ENCODE results near the gene PPFIA2.
"Not testable (repeated sequence)": the region's sequence is repeated elsewhere in the genome, so short reads cannot be mapped to it uniquely, and the experiment has no call there.

Gene PPFIA2

DNA sequence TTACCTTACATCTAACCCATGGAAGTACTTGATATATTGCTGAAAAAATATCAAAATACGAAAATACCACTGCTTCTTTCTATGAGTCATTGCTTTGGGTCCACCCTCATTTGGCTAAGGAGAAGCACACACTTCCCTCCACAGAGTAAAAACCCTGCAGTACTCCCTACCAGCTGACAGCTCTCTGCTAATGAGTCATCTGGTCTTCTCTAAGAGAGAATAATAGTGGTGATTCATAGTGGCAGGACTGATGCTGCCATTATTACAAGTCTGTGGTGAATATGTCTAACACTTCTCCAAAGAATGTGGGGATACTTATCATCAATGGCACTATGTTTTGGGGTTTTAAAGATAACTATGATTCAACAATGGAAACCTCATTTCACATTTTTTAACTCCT, 90.7 kb downstream of the PPFIA2 start:
- no peak for DNase-seq (ENCODE audit: low read depth in 2 of 2)

DNA sequence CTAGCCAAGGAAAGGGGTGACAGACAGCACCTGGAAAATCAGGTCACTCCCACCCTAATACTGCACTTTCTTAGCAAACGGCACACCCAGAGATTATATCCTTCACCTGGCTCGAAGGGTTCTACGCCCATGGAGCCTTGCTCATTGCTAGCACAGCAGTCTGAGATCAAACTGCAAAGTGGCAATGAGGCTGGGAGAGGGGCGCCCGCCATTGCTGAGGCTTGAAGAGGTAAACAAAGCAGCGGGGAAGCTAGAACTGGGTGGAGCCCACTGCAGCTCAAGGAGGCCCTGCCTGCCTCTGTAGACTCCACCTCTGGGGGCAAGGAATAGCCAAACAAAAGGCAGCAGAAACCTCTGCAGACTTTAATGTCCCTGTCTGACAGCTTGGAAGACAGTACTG, 99.8 kb downstream of the PPFIA2 start:
- not testable (repeated sequence) for DNase-seq (ENCODE audit: low read depth in 2 of 2)

DNA sequence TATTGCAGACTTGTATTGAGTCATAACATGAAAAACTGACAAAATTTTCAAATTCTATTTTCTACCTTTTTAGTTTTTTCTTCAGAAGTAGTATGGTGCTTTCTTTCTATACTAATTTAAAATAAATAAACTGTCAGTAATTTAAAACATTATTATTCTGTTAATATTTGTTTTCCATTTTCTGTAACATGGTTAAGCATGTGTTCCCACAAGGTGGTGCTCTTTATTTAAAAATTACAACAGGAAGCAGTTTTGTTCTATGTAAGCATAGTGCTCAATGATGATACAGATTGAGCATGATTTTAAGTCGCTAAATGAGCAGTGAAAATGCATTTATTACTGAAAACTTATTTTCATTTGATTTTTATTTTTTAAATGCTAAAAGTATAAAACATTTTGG, 114.6 kb downstream of the PPFIA2 start:
- DNase-seq (ENCODE audit: low read depth in 2 of 2): no peak

DNA sequence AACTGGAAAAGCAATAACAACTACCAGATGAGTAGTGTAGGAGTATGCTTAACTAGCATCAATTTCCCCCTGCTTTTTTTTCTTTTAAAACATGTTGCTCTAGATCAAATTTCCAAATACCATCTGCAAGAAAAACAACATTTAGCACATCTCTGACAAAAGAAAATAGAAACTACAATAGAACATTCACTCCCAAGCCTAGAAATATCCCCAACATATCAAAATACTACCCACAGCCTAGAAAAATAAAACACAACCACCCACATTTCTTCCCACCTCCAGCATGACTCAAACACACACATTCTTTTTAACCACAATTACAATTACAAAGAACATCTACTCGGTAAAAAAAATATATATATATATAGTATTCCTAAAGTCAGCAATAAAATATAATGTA, 120.0 kb downstream of the PPFIA2 start:
- DNase-seq (ENCODE audit: low read depth in 2 of 2): no peak

DNA sequence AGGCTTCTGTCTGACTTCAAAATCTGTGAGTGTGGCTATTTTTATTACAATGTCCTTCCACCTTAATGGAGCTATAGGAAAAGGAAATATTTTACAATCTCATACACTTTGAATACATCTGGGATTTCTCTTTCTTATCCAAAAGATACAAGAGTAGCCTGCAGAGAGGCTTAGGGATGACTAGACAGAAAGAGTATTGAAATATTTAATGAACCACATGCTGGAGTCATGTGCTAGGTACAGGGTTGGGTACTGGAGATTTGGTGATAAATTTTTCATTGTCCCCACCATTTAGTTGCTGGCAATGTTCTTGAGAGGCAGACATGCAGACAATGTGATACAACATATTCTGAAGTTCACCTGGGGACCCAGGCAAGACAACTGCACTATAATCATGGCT, 126.0 kb downstream of the PPFIA2 start:
- no peak for DNase-seq (ENCODE audit: low read depth in 2 of 2)

DNA sequence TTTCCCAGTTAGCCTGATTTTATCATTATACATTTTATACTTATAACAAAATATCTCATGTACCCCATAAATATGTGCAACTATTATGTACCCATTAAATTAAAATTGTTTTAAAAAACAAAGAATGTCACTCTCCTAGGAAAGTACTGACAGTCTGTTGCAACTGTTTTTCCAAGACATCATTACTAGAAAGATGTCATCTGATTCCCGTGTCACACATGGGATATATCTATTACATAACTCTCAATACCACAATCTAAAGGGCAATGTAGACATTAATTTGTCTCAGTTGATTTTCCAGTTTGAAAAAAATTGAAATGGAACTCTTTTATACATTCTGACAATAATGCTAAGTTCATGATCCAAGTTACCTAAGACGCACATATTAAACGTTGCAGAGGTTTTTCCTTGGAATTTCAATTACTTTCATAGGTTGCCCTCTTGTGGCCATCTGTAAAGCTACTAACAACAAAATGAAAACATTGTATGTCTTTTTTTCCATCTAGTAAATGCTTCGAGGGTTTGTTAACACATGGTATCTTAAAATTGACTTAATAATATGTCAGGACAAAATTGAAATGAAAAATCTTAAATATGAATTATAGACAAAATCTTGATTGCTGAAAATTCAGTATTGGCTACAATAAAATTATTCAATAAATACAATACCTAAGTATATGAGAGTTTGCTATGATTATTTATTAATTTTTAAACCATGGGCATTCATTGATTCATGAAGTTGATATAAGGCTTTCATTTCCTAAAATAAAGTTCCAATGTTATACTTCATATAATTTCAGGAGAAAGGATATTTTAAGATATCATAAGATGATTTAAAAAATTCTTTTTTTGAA, 131.6 kb downstream of the PPFIA2 start:
- DNase-seq (ENCODE audit: low read depth in 2 of 2): no peak

DNA sequence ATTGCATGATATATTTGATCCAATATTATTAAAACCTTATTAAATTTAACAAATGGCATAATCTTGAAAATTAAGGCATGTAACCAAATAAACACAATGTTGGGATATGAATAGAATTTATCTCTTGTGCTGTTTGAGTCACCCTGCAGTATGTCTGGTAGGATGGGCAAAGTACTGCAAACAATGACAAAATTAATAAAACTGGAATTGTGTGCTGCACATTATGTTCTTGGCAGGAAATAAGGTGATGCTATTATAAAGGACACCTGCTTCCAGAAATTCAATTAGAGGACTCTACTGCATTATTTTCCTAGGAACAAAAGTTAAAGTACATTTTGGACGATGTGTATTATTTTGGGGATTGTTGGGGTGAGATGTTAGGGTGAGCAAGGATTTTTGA, 132.7 kb downstream of the PPFIA2 start:
- no peak for DNase-seq (ENCODE audit: low read depth in 2 of 2)

DNA sequence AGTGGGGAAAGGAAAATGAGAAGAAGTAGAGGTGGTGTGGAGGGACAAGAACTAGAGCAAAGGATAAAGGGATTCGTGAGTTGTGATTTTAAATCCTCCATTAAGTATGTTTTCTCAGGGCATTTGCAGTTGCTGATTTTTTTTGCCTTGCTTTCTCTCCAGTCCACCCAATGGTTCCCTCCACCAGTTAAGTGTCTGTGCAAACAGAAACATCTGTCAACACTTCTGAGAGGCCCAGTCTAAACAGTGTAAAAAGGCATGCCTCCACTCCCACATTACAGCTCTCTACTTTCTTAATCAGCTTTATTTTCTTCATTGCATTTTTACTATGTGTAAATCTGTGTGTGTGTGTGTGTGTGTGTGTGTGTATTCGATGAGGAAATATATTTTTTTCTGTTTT, 141.2 kb downstream of the PPFIA2 start:
- DNase-seq (ENCODE audit: low read depth in 2 of 2): no peak

DNA sequence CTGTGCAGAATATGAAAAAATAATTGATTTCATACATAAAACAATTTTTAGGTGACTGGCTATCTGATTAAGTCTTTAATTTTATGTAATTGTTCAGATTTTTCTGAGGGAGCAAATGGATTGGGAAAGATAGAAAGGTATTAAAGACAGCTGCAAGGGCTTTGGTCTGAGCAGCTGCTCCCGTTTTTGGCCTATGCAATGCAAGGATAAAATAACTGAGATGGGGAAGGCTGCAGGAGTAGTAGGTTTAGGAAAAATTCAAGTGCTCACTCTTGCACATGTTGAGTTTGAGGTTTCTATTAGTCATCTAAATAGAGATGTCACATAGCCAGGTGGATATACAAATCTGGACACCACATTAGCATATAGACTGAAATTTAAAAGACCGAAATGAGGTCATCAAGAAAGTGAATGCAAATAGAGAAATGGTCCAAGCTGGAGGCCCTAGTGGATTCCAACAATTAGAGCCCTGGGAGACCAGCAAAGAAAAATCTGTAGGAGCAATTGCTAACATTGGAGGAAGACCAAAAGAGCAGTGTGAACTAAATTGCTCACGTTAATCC, 144.0 kb downstream of the PPFIA2 start:
- DNase-seq (ENCODE audit: low read depth in 2 of 2): no peak

DNA sequence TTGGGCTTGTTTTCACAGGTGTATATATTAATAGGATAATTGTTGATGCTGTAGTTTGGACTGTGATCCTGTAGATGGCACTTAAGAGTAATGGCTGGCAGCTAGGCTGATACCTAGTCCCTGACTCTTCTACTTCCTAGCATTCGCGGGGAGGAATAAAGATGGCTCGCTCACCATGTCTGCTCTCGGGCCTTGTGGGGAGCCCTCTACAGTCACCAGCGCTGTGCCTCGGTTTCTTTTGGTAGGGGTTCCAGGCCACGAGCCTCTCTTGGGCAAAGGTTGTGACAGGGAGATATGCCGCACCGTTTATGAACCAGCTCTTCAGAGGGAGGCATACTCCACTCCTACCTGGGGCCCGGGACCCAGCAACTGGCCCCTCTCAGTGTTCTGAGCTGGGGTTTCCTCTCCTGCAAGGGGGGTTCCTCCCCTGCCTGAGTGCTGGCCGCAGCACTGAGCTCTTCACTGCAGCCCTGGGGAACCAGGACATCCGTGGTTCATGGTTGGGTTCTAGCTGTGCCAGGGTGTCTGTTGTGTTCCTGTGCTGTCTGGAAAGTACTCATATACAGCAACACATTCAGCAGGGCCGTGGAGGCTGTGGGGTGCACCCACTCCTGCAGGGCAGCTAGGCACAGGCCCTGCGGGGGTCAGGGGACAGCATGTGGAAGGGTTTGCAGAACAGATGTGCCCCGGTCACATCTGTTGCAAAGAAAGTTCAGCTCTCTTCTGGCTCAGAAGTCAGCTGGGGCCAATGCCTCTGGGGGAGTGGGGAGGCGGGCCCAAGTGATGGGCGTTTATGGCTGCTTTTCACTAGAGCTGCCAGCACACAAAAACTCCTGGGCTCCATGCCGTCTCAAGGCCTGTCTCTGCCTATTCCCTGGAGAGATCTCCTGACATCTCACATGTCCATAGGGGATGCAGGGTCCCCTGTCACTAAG, 147.9 kb downstream of the PPFIA2 start:
- no peak for DNase-seq (ENCODE audit: low read depth in 2 of 2)

DNA sequence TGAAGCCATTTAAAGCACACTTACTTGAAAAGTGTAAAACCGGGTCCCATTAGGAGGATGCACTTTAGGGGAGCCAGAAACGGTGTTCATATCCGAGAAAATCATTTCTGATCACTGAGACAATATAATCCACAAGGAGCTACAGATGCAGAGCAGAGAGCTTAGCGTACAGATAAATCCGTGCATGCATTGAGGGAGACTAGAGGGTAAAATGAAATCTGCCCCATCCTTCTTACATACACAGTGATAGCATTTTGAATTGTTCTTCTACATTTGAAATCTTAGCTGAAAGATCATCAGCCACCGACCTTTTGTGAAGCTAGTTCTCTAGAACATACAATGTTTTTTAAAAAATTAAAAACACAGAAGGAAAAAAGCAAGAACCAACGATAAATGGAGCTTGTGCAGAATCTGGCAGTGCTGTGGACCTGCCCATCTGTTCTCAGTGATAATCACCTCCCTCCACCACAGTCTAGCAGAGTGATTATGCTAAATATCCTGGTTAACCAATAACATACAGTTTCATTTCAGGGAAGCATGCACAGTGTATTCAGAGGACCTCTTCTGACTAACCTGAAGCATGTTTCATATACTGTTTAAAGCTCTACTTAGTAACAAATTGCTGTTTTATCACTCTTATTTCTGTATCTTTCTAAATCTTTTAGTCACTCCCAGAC, 161.1 kb downstream of the PPFIA2 start:
- DNase-seq (ENCODE audit: low read depth in 2 of 2): no peak

DNA sequence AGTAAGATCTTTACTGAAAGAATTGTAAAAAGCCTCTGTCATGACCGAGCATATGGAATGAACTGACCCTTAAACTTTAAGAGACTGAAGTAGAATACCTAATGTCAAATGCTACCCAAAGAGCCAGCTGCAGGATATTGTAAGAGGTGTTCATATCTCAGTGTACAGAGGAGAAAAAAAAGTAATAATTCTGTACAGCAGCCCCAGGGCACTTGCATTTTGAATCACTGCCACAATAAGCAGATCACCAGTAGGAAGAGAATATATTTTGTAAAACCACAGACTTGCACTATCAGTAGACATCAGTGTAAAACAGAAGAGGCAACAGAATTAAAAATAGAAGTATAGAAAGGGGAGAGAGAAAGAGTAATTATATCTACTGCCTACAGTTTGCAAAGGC, 162.6 kb downstream of the PPFIA2 start:
- no peak for DNase-seq (ENCODE audit: low read depth in 2 of 2)

DNA sequence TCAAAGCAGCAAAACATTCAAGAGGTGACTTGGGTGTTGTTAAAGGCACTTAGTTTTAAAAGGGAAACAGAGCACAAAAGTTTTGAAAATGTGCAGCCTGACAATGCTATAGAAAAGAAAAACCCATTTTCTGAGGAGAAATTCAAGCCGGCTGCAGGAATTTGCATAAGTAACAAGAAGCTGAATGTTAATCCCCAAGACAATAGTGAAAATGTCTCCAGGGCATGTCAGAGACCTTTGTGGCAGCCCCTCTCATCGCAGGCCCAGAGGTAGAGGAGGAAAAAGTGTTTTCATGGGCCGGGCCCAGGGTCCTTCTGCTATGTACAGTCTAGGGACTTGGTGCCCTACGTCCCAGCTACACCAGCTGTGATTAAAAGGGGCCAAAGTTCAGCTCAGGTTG, 167.9 kb downstream of the PPFIA2 start:
- no peak for DNase-seq (ENCODE audit: low read depth in 2 of 2)

DNA sequence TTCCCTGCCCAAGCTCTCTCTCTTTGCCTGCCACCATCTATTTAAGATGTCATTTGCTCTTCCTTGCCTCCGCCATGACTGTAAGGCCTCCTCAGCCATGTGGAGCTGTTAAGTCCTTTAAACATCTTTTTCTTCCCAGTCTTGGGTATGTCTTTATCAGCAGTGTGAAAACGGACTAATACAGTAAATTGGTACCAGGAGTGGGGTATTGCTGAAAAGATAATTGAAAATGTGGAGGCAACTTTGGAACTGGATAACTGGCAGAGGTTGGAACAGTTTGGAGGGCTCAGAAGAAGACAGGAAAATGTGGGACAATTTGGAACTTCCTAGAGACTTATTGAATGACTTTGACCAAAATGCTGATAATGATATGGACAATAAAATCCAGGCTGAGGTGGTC, 168.4 kb downstream of the PPFIA2 start:
- not testable (repeated sequence) for DNase-seq (ENCODE audit: low read depth in 2 of 2)

DNA sequence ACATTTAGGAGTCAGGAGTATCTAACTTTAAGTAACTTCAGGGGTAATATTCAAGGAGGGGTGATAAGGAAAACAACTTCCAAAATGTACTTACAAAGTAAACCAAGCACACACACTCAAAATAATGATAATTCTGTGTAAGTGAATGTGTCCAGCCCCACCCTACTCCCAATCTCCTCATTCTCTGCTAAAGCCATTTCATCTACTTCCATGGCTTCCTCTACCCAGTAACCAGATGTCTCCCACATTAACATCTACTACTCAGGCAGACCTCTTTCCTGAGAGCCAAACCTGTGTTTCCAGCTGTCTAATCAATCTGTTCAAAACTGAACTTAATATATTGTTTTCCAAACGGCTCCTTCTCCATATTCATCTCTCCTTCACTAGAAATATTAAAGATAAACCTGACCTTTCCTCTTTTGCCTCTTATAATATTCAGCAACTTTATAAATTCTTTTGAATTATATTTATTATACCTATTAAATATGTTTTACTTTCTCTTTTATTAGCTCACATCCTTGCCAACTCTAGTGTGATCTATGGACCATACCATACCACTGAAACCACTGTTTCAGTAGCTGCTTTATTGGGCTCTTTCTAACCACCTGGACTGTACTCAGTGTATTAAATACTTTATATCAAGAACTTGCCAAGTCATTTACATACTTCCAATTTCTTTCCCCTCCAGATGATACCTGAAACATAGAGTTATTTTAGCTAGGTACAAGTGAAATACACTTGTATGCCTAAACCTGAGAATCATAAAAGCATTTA, 170.7 kb downstream of the PPFIA2 start:
- no peak for DNase-seq (ENCODE audit: low read depth in 2 of 2)

DNA sequence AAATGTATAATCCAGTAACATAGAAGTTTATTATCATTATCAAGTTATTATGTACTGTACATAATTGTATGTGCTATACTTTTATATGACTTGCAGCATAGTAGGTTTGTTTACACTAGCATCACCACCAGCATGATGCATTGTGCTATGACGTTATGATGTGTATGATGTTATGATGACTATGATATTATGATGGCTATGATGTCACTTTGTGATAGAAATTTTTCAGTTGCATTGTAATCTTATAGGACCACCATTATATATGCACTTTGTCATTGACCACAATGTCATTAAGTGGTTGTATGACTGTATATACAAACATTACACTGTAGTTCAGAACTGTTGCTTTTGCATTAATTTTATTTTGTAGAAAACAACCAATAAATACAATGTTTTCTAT, 173.4 kb downstream of the PPFIA2 start:
- DNase-seq (ENCODE audit: low read depth in 2 of 2): no peak

DNA sequence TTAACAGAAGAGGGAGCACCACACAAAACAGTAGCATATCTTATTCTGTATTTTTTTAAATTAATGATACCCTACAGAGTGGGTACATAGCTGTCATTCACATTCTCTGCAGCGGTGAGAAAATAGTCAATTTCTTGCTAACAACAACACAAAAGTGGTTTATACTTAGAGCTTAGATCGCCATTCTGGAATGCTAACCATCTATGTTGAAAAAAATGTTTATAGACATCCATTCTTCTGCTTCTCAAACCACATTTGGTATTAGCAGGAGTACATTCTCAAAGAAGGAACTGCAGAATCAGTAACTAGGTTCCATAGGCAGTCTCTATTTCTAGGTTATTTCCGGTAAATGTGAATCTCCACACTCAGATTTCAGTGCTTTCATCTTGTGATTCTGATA, 185.9 kb downstream of the PPFIA2 start:
- DNase-seq (ENCODE audit: low read depth in 2 of 2): no peak

DNA sequence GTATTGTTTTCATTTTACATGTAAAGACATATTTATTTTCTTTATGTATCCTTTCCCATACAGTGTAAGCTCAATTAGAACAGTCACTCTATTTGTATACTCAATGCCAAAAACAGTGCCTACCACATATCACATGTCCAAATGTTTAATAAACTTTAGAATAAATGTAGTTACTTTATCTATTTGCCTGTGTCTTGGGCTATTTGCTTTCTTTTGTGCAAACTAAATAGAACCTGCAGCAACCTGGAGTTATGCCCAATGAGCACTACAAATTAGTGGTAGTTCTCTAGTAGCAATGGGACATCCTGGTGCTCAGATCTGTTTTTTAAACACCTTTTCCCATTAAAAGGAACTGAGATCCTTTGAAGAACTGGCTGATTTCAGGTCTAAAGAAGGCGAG, 186.7 kb downstream of the PPFIA2 start:
- DNase-seq (ENCODE audit: low read depth in 2 of 2): no peak

DNA sequence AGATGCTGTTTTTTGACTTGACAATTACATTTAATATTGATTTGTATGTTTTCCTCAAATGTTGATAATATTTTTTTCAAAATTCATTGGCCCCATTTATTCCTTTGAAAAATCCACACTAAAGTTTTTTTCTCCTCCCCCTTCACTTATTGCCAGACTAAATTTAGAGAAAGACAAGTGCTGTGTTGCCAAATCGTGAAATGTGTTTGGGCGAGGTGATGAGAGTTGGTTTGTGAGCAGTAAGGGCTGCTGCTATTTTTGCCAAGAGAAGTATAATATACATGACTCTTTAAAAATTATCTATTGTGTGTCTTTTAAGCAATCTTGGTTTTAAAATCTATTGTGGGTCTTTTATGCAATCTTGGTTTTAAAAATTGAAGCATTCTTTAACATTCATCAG, 188.9 kb downstream of the PPFIA2 start:
- no peak for DNase-seq (ENCODE audit: low read depth in 2 of 2)

DNA sequence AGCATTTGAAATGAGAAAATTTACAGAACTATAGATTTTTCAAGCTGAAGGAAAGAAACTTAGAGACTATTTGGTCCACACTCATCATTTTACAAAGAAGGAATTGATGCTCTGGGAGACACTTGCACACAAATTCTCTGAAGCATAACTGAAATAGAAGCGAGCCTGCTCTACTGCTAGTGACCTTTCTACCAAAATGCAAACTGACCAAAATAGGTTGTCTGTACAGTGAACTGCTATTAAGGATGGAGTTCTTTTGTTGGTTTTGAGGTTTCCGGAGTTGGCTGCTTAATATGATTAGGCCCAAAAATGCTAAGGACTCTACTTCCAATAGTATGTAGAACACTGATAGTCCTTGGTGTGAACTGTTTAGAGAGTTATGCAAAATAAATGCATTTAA, 194.9 kb downstream of the PPFIA2 start:
- DNase-seq (ENCODE audit: low read depth in 2 of 2): no peak

DNA sequence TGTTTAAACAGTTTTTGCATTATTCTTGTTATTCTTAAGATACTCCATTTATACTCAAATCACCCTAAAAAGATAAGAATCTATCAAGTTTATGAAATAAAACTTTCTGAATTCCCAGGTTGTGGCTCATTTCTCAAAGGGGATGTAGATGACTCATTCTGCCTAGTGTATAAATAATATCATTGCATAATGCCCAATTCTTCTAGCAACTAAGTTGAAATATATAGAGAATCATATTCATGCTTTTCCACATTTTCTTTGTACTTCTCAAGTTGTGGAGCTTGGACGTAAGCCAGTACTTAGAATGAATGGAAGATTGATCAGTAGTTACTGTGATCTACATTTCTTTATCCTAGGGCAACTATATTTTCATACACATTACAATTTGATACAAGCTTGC, 201.1 kb downstream of the PPFIA2 start:
- DNase-seq (ENCODE audit: low read depth in 2 of 2): no peak
